ENCODE results near the gene PRICKLE4. TPM values are rescaled to one million over a fixed set of nuclear protein-coding genes. Genes with fewer than 3 reads are reported as not detected.

PRICKLE4 gene
- total RNA-seq, 1 experiment from 2014 or later, result 2.9 TPM

- no peak overlapping the region for H3K4me3 ChIP-seq (replicated peaks in 1 of 2; ENCODE audit: low read depth in 1 of 2, low read length in 2 of 2)
- no peaks in the 10 kb centered on the region for H3K4me1 ChIP-seq (ENCODE audit: control insufficient read depth in 1 of 2, insufficient read depth in 2 of 2, low read length in 2 of 2)
Observed at GRCh38 chr6:41826343-41827022, 45.9 kb downstream of the PRICKLE4 start.

More at GRCh38 chr6:41826343-41827022, 45.9 kb downstream of the PRICKLE4 start:
- POLR2A ChIA-PET, result no interaction called here
- H4K20me1 ChIP-seq (ENCODE audit: insufficient read depth), result no peaks in the 10 kb centered on the region
- no peak overlapping the region for H3K9ac ChIP-seq (ENCODE audit: low read length)
- H3K4me2 ChIP-seq (ENCODE audit: low read length), result no peak overlapping the region
- CTCF ChIA-PET, result no interaction called here
- no peaks in the 10 kb centered on the region for H3K79me2 ChIP-seq (ENCODE audit: insufficient read depth, low read length)
- TF ChIP-seq REST (IDR thresholded peaks at IDR 0.05; ENCODE audit: low read depth), result no peak
- no peak for TF ChIP-seq CBX3 (IDR thresholded peaks at IDR 0.05; ENCODE audit: low read depth)
- no peak for TF ChIP-seq SIN3A (IDR thresholded peaks at IDR 0.05; ENCODE audit: low read depth)
- H3K9me3 ChIP-seq (ENCODE audit: control insufficient read depth in 1 of 2, insufficient read depth in 1 of 2, low read depth in 1 of 2, low read length in 2 of 2), result no peaks in the 10 kb centered on the region
- no peak for ATAC-seq
- no peaks in the 10 kb centered on the region for H3K27me3 ChIP-seq (ENCODE audit: insufficient read depth, low read length)
- no peak overlapping the region for H3K27ac ChIP-seq (ENCODE audit: low read depth, low read length)
- no peak for DNase-seq (ENCODE audit: low read depth, low spot score)
- no peak overlapping the region for H2AFZ ChIP-seq (ENCODE audit: low read depth, low read length, poor library complexity, severe bottlenecking)
- H3K9me2 ChIP-seq (ENCODE audit: insufficient read depth), result no peaks in the 10 kb centered on the region
- RAD21 ChIA-PET (ENCODE audit: low non-redundant PET in 1 of 2, low total read pairs in 2 of 2, uncharacterized antibody in 2 of 2, unreplicated experiment in 2 of 2), result no interaction called here
- intact Hi-C loops (cut with micrococcal nuclease), result no loop called here
- no TSS peak for BruUV-seq (replicated peaks)
- H3K36me3 ChIP-seq (ENCODE audit: control insufficient read depth in 1 of 2, insufficient read depth in 2 of 2, low read length in 2 of 2), result no peaks in the 10 kb centered on the region

Measured in HCT116 (cell line).